Naive B cell (primary cell): ENCODE data around the gene ALCAM. TPM values are rescaled to one million over a fixed set of nuclear protein-coding genes. Genes with fewer than 3 reads are reported as not detected.

Experiments used
- ATAC-seq, 2 donors: fragments of 150-1000 bp; cut with Tn5 transposase; 2 replicates each; pipeline ENCODE4 v1.10.0; 2021; ENCODE audit warnings: low read depth in 2 of 2, mild to moderate bottlenecking in 2 of 2, moderate library complexity in 2 of 2
- DNase-seq: peaks from one replicate; pipeline ENCODE4 v3.0.0; 2022
- H3K27ac Mint-ChIP-seq, 6 donors: one replicate each; pipeline ENCODE4 v1.8.0; 2020 to 2022; ENCODE audit warnings: mild to moderate bottlenecking in 6 of 6, mixed read lengths in 6 of 6, moderate library complexity in 5 of 6, inconsistent platforms in 2 of 6
- H3K27me3 Mint-ChIP-seq, 3 donors: one replicate each; pipeline ENCODE4 v1.8.0; 2021 to 2022; ENCODE audit warnings: mixed read lengths in 3 of 3, mild to moderate bottlenecking in 1 of 3
- H3K36me3 Mint-ChIP-seq, 2 donors: one replicate each; pipeline ENCODE4 v1.8.0; 2020 to 2022; ENCODE audit warnings: mixed read lengths in 2 of 2, inconsistent platforms in 1 of 2, mild to moderate bottlenecking in 1 of 2
- H3K4me1 Mint-ChIP-seq, 3 donors: one replicate each; pipeline ENCODE4 v1.8.0; 2020 to 2022; ENCODE audit warnings: mixed read lengths in 3 of 3, inconsistent platforms in 1 of 3, mild to moderate bottlenecking in 1 of 3, moderate library complexity in 1 of 3
- H3K4me3 Mint-ChIP-seq, 8 donors: one replicate each; pipeline ENCODE4 v1.8.0; 2020 to 2022; ENCODE audit warnings: mild to moderate bottlenecking in 8 of 8, mixed read lengths in 8 of 8, moderate library complexity in 8 of 8, inconsistent platforms in 2 of 8
- H3K9me3 Mint-ChIP-seq, 7 donors: one replicate each; pipeline ENCODE4 v1.8.0; 2020 to 2022; ENCODE audit warnings: mixed read lengths in 7 of 7, mild to moderate bottlenecking in 5 of 7, inconsistent platforms in 2 of 7, moderate library complexity in 1 of 7
- polyA plus RNA-seq, 6 donors: library from polyadenylated mRNA; unstranded; fragments of 300-500 nt; fragmentation: Illumina TruSeq; gene quantifications; one replicate each; pipeline ENCODE4 v1.2.3, GENCODE V29; 2021; ENCODE audit warnings: low read depth in 6 of 6

ALCAM gene
- 10 to 100 TPM; 14.1 to 22.5 (median 18.1) TPM for polyA plus RNA-seq

DNA sequence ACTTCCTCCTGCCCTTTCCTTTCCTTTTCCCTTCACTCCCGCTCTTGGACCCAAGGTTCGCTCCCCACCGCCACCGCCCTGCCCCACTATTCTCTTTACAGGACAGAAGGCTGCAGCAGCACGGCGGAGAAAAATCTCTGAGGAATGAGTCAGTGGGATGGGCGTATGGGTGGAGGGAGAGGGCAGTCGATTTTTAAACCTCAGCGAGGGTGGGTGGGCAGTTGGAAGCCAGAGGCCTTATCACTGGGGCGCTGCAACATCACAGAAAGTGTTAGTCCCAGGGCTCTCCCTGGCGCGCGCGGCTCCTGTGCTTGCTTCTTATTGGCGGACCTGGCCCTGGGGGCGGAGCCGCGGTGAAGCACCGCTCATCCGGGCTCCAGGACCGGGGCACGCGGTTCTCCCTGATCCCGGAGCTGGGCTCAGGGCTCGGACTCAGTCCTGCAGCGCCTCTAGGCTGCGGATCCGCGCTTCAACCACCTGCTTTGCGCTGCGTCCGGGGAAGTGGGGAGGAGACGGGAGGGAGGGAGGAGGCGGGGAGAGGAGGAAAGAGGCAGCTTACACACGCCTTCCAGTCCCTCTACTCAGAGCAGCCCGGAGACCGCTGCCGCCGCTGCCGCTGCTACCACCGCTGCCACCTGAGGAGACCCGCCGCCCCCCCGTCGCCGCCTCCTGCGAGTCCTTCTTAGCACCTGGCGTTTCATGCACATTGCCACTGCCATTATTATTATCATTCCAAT, at the start of gene ALCAM:
ALCAM (plus strand) TSS at position 584 of the 737 bp plus-strand sequence.
- H3K9me3 Mint-ChIP-seq, result no peaks in the 10 kb centered on the region
- ATAC-seq (peak; percentile 47 to 49), DNase-seq (peak; percentile 82)
- H3K4me1 Mint-ChIP-seq, result peaks cover 25 to 45% (median 29%) of the 10 kb centered on the region in 3 donors
- peak within 1 kb of the TSS; percentile 99 to 100 (median 100) for H3K27ac Mint-ChIP-seq
- peak within 1 kb of the TSS; percentile 93 to 100 (median 97) for H3K4me3 Mint-ChIP-seq
- peaks cover 8 to 14% (median 10%) of the 10 kb centered on the region in 3 donors for H3K27me3 Mint-ChIP-seq
- no peaks in the 10 kb centered on the region for H3K36me3 Mint-ChIP-seq

DNA sequence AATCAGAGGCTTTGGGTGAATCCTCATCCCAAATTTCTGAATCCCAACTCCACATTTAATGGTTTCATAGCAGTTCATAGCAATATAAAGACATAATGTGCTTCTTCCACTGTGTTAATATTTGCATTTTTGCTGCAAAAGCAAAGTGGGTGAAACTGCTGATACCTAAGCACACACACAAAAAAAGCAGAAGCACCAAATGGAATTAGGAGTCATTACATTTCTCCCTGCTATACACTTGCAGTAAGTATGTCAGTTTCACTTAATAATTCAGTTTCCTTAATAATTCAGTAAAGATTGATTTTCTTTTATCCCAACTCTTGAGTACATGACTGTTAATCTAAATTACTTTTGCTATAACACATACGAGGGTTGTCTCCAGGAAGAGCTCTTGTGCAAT, 48.9 kb upstream of the ALCAM start:
- no peak for ATAC-seq
- Mint-ChIP-seq H3K27me3 (no peaks in the 10 kb centered on the region), H3K9me3 (no peaks in the 10 kb centered on the region)

DNA sequence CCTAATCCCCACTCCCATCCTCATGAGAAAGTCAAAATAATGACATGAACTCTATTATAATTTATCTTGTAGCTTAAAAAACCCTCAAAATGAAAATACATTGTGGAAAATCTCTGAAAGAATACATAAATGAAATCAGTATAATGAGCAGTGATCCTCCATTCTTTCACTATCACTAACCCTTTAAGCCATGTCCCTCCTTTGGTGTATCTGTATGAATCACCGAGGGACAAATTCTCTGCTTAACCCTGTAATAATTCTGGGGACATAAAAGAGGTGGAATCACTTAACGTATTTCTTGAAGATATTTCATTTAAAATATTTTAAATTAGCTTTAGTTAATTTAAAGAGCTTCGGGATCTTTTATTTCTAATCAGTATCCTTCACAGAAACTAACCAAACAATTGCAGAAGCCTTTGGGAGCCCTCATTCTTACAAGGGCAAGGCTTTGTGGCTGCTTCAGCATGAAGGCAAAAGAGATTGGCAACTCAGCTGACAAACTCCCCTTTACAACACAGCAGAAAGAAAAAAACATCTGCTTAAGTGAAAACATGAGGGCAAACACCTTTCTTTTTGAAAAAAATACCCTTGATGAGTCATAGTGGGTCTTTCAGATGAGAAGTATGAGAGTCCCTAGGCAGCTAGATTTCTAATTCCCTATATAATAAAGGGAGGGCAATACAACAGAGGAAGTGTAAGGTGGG, 44.0 kb upstream of the ALCAM start:
- Mint-ChIP-seq H3K27ac (no peak overlapping the region), H3K27me3 (peaks cover 0 to 5% (median 0%) of the 10 kb centered on the region in 3 donors), H3K4me1 (no peaks in the 10 kb centered on the region)

More for the DNA sequence above, 48.9 kb upstream of the ALCAM start:
- Mint-ChIP-seq H3K27ac (no peak overlapping the region), H3K4me1 (no peaks in the 10 kb centered on the region), H3K4me3 (no peak overlapping the region), H3K36me3 (no peaks in the 10 kb centered on the region)
- DNase-seq, result no peak

DNA sequence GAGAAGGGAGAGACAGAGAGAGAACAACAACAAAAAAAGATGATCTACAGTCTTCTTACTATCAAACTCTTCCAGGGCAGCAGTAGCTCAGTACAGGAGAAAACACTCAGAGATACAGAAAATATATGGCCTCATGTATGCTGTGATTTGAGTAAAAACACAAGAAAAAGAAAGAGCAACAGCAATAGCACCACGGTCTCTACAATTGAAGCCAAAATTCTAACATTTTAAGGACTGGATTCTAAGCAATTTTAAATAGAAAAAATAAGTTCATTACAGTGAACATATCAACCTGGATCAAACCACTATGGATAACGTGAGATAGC, 43.5 kb upstream of the ALCAM start:
- Mint-ChIP-seq H3K27ac (no peak overlapping the region), H3K4me1 (no peaks in the 10 kb centered on the region), H3K36me3 (no peaks in the 10 kb centered on the region), H3K9me3 (no peaks in the 10 kb centered on the region), H3K4me3 (no peak overlapping the region), H3K27me3 (peaks cover 0 to 5% (median 0%) of the 10 kb centered on the region in 3 donors)
- ATAC-seq (no peak), DNase-seq (no peak)

More for the DNA sequence above, 44.0 kb upstream of the ALCAM start:
- no peaks in the 10 kb centered on the region for H3K9me3 Mint-ChIP-seq
- ATAC-seq (no peak), DNase-seq (no peak)
- no peaks in the 10 kb centered on the region for H3K36me3 Mint-ChIP-seq
- H3K4me3 Mint-ChIP-seq, result no peak overlapping the region

DNA sequence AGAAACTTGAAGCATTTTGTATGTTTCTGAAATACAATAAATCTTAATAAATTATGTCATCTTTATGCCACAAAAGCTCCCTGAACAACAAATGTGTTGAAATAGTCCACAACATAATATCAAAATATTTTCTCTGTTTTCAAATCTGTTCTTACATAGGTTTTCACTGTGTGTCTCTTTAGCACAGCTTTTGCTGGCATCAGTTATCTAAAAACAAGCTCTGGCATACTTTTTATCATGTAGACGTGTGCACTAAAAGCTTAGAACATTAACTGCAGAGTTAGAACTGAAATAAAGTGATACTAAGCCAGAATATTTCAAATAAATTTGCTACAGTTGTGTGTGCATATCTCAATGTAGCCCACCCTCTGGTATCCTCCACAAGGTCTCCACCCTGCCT, 41.8 kb upstream of the ALCAM start:
- Mint-ChIP-seq H3K4me1 (no peaks in the 10 kb centered on the region), H3K4me3 (no peak overlapping the region), H3K27me3 (peaks cover 0 to 5% (median 0%) of the 10 kb centered on the region in 3 donors), H3K27ac (no peak overlapping the region), H3K9me3 (peaks cover 0 to 1% (median 0%) of the 10 kb centered on the region in 7 donors), H3K36me3 (no peaks in the 10 kb centered on the region)
- ATAC-seq (no peak), DNase-seq (no peak)

DNA sequence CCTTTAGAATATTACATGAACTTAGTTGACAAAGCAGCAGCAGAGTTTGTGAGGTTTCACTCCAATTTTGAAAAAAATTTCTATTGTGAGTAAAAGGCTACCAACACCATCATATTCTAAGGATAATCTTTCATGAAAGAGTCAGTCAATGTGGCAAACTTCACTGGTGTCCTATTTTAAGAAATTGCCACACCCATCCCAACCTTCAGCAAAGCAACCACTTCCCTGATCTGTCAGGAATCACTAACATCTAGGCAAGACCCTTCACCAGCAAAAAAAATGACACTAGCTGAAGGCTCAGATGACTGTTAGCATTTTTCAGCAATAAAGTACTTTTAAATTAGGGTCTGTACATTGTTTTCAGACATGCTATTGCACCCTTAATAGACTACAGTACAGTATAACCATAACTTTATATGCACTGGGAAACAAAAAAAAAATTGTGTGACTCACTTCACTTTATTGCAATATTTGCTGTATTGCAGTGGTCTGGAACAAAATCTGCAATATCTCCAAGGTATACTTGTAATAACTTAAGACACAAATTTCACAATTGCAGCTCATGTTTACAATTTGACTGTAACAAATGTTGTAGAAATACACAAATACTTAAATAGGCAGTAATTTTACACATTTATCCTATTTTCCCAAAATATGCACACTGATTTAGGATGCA, 38.9 kb upstream of the ALCAM start:
- H3K4me3 Mint-ChIP-seq, result no peak overlapping the region
- no peak overlapping the region for H3K27ac Mint-ChIP-seq
- H3K9me3 Mint-ChIP-seq, result peaks cover 0 to 5% (median 3%) of the 10 kb centered on the region in 7 donors
- no peaks in the 10 kb centered on the region for H3K4me1 Mint-ChIP-seq
- DNase-seq (no peak), ATAC-seq (no peak)
- H3K27me3 Mint-ChIP-seq, result peaks cover 0 to 10% (median 6%) of the 10 kb centered on the region in 3 donors
- H3K36me3 Mint-ChIP-seq, result no peaks in the 10 kb centered on the region

DNA sequence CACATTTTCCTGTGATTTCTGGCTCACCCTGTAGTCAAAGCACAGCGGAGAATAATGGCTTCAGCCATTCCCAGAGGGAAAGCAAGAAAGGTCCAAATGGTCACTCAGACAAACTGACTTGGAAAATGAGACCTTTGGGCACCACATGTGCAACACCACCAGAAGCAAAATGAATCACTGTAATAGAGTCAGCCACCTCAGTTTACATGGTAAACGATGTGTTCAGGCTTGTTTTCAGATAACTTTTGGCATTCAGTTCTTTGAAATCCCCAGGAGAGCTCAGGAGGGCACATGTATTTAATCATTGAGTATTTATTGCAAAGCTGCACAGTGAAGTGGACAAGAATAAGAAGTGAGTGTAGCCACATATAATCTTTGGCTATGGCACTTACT, 38.4 kb upstream of the ALCAM start:
- Mint-ChIP-seq H3K9me3 (peaks cover 0 to 10% (median 4%) of the 10 kb centered on the region in 7 donors), H3K4me1 (no peaks in the 10 kb centered on the region), H3K27me3 (peaks cover 0 to 6% (median 6%) of the 10 kb centered on the region in 3 donors), H3K36me3 (no peaks in the 10 kb centered on the region), H3K27ac (no peak overlapping the region), H3K4me3 (no peak overlapping the region)
- ATAC-seq (no peak), DNase-seq (no peak)

DNA sequence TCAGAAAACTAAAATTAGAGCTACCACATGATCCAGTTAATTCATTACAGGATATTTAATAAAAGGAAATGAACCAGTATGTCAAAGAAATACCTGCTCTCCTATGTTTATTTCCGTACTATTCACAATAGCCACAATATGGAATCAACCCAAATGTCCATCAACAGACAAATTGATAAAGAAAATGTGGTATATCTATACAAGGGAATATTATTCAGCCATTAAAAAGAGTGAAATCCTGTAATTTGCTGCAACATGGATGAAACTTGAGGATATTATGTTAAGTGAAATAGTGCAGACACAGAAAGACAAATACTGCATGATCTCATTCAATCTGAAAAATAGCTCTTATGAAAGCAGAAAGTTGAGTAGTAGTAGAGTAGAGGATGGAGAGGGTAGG, 33.7 kb upstream of the ALCAM start:
- no peak for ATAC-seq
- H3K9me3 Mint-ChIP-seq, result peaks cover 0 to 10% (median 4%) of the 10 kb centered on the region in 7 donors
- H3K4me3 Mint-ChIP-seq, result no peak overlapping the region
- no peak for DNase-seq
- H3K27ac Mint-ChIP-seq, result no peak overlapping the region
- H3K36me3 Mint-ChIP-seq, result no peaks in the 10 kb centered on the region
- H3K4me1 Mint-ChIP-seq, result no peaks in the 10 kb centered on the region
- peaks cover 0 to 12% (median 4%) of the 10 kb centered on the region in 3 donors for H3K27me3 Mint-ChIP-seq

DNA sequence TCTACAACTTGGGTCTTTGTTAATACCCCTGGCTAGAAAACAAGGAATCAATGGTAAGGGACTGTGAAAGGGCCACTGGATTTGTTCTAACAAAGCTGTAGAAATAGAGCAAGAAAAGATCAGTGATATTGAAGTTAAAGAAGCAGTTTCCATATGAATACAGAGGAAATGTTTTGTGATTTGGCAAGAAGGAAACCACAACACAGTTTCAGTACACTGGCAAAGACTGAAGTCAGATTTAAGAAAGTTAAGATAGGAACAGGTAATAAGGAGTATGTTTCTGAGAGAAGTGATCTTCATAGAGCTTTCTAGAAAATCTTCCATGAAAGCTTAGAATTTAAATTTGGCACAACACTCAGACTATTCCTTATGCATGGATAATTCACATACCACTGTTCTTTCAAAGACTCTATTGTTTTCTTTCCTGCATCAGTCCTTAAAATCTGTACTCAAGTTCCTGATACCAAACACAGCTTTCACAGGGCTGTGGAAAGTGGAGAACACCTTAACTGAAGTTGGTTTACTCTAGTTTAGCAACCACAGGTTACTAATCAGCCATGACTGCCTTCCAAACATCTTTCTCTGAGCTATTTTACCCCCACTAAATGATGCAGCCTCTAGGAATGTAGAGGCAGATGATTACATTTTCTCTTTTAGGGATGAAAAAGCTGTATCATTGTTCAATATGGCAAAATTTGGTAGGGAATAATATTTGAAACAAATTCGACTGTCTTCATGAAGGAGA, 32.4 kb upstream of the ALCAM start:
- no peaks in the 10 kb centered on the region for H3K36me3 Mint-ChIP-seq
- DNase-seq, result no peak
- H3K27me3 Mint-ChIP-seq, result peaks cover 0 to 12% (median 4%) of the 10 kb centered on the region in 3 donors
- H3K4me3 Mint-ChIP-seq, result no peak overlapping the region
- H3K27ac Mint-ChIP-seq, result no peak overlapping the region
- peaks cover 0 to 10% (median 4%) of the 10 kb centered on the region in 7 donors for H3K9me3 Mint-ChIP-seq
- no peaks in the 10 kb centered on the region for H3K4me1 Mint-ChIP-seq
- ATAC-seq, result no peak

DNA sequence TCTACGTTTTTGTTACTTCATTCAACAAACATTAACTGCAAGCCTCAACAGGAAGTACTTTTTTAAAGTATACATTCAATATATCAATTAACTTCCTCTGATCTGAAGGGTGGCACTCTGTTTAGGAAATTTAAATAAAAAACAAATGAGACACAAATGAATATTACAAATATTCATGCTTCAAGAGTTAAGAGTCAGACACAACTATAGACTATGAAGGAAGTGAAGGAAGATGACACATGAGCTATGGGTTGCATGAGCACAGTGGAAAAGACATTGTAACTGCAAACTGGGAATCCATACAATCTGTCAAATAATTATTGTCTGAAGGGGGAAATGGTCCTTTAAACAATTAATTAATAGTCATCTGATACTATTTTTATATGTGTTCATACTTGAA, 26.8 kb upstream of the ALCAM start:
- no peaks in the 10 kb centered on the region for H3K36me3 Mint-ChIP-seq
- H3K27ac Mint-ChIP-seq, result no peak overlapping the region
- ATAC-seq (no peak), DNase-seq (no peak)
- no peaks in the 10 kb centered on the region for H3K9me3 Mint-ChIP-seq
- H3K4me1 Mint-ChIP-seq, result no peaks in the 10 kb centered on the region
- no peak overlapping the region for H3K4me3 Mint-ChIP-seq
- no peaks in the 10 kb centered on the region for H3K27me3 Mint-ChIP-seq

DNA sequence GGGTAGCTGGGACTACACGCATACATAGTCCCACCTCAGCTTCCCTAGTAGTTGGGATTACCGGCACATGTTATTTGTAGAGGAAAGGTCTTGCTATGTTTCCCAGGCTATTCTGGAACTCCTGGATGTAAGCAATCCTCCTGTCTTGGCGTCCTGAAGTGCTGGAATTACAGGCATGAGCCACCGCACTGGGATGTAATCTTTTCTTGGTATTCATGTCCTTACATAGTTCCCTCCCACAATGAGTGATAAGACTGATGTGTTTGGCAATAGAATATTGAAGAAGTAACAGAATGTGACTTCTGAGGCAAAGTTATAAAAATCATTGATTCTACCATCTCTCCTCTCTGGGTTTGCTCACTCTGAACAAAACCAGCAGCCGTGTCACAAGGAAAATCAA, 22.7 kb upstream of the ALCAM start:
- no peak for DNase-seq
- H3K36me3 Mint-ChIP-seq, result no peaks in the 10 kb centered on the region
- no peak overlapping the region for H3K27ac Mint-ChIP-seq
- no peak overlapping the region for H3K4me3 Mint-ChIP-seq
- no peaks in the 10 kb centered on the region for H3K27me3 Mint-ChIP-seq
- no peak for ATAC-seq
- H3K4me1 Mint-ChIP-seq, result peaks cover 5 to 7% (median 6%) of the 10 kb centered on the region in 3 donors
- no peaks in the 10 kb centered on the region for H3K9me3 Mint-ChIP-seq

DNA sequence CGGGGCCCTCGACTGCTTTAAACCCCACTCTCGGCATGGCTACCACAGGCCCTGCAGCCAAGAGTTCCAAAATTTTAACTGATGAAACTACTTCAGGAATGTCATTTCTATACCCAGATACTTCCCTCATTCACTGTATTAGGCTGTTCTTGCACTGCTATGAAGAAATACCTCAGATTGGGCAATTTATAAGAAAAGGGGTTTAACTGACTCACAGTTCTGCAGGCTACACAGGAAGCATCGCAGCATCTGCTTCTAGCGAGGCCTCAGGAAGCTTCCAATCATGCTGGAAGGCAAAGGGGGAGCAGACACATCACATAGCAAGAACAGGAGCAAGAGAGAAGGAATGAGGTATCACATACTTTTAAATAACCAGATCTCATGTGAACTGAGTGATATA, 21.6 kb upstream of the ALCAM start:
- no peaks in the 10 kb centered on the region for H3K9me3 Mint-ChIP-seq
- H3K36me3 Mint-ChIP-seq, result no peaks in the 10 kb centered on the region
- H3K4me3 Mint-ChIP-seq, result no peak overlapping the region
- DNase-seq, result no peak
- no peak for ATAC-seq
- peaks cover 5 to 7% (median 6%) of the 10 kb centered on the region in 3 donors for H3K4me1 Mint-ChIP-seq
- no peaks in the 10 kb centered on the region for H3K27me3 Mint-ChIP-seq
- no peak overlapping the region for H3K27ac Mint-ChIP-seq

DNA sequence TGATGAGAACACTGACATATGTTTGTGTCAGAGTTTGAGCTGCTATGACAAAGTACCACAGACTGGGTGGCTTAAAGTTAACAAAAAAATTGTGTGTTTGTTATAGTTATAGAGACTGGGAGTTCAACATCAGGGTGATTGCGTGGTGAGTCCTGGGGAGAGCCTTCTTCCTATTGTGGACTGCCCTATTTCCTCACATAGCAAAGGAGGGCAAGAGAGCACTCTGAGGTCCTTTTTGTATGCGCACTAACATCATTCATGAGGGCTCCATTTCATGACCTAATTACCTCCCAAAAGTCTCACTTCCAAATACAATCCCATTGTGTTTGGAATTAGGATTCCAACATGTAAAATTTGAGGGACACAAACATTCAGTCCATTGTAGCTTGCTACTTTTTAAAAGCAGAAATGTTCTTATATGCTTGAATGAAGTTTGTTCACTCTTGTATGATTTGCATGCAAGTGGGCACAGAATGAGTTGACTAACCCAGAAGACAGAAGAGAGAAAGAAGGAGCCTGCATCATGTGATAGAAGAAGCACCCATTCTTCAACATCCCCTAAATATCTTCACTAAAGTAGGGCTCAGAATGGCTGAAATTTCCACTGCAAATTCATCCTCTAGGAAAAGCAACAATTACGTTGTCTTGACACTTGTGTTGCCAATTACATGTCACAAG, 18.9 kb upstream of the ALCAM start:
- Mint-ChIP-seq H3K36me3 (no peaks in the 10 kb centered on the region), H3K4me3 (no peak overlapping the region), H3K27me3 (peaks cover 6 to 17% (median 14%) of the 10 kb centered on the region in 3 donors), H3K27ac (no peak overlapping the region), H3K9me3 (no peaks in the 10 kb centered on the region), H3K4me1 (peaks cover 5 to 7% (median 6%) of the 10 kb centered on the region in 3 donors)
- no peak for DNase-seq
- ATAC-seq, result peak; percentile 75 to 79
